HG03439 (cell line): ENCODE results near the gene SCT.

Experiments used
- ATAC-seq: cut with Tn5 transposase; IDR thresholded peaks from one replicate; pipeline ENCODE4 v1.9.1; 2021; ENCODE audit warnings: mild to moderate bottlenecking, moderate library complexity; ENCODE audit not compliant: unreplicated experiment

The SCT gene

GRCh38 chr11:589798-590197, 37.2 kb downstream of the SCT start:
- no peak for ATAC-seq

GRCh38 chr11:587978-588380, 39.0 kb downstream of the SCT start:
- ATAC-seq, result no peak

- no peak for ATAC-seq
Observed at GRCh38 chr11:587546-587945, 39.4 kb downstream of the SCT start.

- no peak for ATAC-seq
Observed at GRCh38 chr11:586376-587316, 40.3 kb downstream of the SCT start.

GRCh38 chr11:584287-584686, 42.7 kb downstream of the SCT start:
- no peak for ATAC-seq

GRCh38 chr11:581752-582151, 45.2 kb downstream of the SCT start:
- ATAC-seq, result no peak

- no peak for ATAC-seq
Observed at GRCh38 chr11:581342-581741, 45.6 kb downstream of the SCT start.

- no peak for ATAC-seq
Observed at GRCh38 chr11:579830-580601, 47.0 kb downstream of the SCT start.

GRCh38 chr11:578276-579035, 48.5 kb downstream of the SCT start:
- no peak for ATAC-seq

GRCh38 chr11:577611-577894, 49.4 kb downstream of the SCT start:
- no peak for ATAC-seq

GRCh38 chr11:576811-577610, 50.0 kb downstream of the SCT start:
- ATAC-seq, result no peak
